Adipocyte (in vitro differentiated cells): ENCODE data around the gene C2CD4C.
"Not testable (repeated sequence)": the region's sequence is repeated elsewhere in the genome, so short reads cannot be mapped to it uniquely, and the experiment has no call there.

Experiments used
- DNase-seq: peaks from one replicate; pipeline ENCODE4 v3.0.0-alpha.2; 2015; ENCODE audit warnings: low read depth
- H3K27me3 ChIP-seq: replicated peaks from 2 replicates; pipeline ENCODE4 v1.7.0; 2013; ENCODE audit warnings: mild to moderate bottlenecking, low read length, moderate library complexity; ENCODE audit not compliant: control insufficient read depth, insufficient read depth
- H3K36me3 ChIP-seq: 2 replicates; pipeline ENCODE4 v1.7.0; 2013; ENCODE audit warnings: low read length, mild to moderate bottlenecking, moderate library complexity; ENCODE audit not compliant: control insufficient read depth, insufficient read depth, severe bottlenecking
- H3K4me1 ChIP-seq: 2 replicates; pipeline ENCODE4 v1.7.0; 2013; ENCODE audit warnings: mild to moderate bottlenecking, low read length, moderate library complexity; ENCODE audit not compliant: control insufficient read depth, insufficient read depth
- H3K4me3 ChIP-seq: 2 replicates; pipeline ENCODE4 v1.7.0; 2013; ENCODE audit warnings: mild to moderate bottlenecking, low read length, moderate library complexity
- H3K9ac ChIP-seq: 2 replicates; pipeline ENCODE4 v1.7.0; 2013; ENCODE audit warnings: mild to moderate bottlenecking, low read length, moderate library complexity
- H3K9me3 ChIP-seq: 2 replicates; pipeline ENCODE4 v1.7.0; 2013; ENCODE audit warnings: mild to moderate bottlenecking, low read length, moderate library complexity; ENCODE audit not compliant: control insufficient read depth

C2CD4C gene

GRCh38 chr19:436413-436950, 27.5 kb upstream of the C2CD4C start:
- H3K4me1 ChIP-seq, result no peaks in the 10 kb centered on the region
- no peak for DNase-seq
- no peak overlapping the region for H3K4me3 ChIP-seq
- H3K9ac ChIP-seq, result no peak overlapping the region
- H3K36me3 ChIP-seq, result no peaks in the 10 kb centered on the region
- H3K27me3 ChIP-seq, result peaks cover 10% of the 10 kb centered on the region
- no peaks in the 10 kb centered on the region for H3K9me3 ChIP-seq

GRCh38 chr19:435707-436412, 26.9 kb upstream of the C2CD4C start:
- H3K9ac ChIP-seq, result no peak overlapping the region
- H3K27me3 ChIP-seq, result peaks cover 7% of the 10 kb centered on the region
- no peaks in the 10 kb centered on the region for H3K9me3 ChIP-seq
- H3K4me3 ChIP-seq, result no peak overlapping the region
- no peaks in the 10 kb centered on the region for H3K36me3 ChIP-seq
- DNase-seq, result no peak
- no peaks in the 10 kb centered on the region for H3K4me1 ChIP-seq

GRCh38 chr19:435056-435706, 26.2 kb upstream of the C2CD4C start:
- H3K4me3 ChIP-seq, result no peak overlapping the region
- DNase-seq, result no peak

GRCh38 chr19:434152-434960, 25.4 kb upstream of the C2CD4C start:
- Histone ChIP-seq H3K36me3 (no peaks in the 10 kb centered on the region), H3K4me3 (no peak overlapping the region), H3K9me3 (no peaks in the 10 kb centered on the region), H3K27me3 (peaks cover 6% of the 10 kb centered on the region), H3K9ac (no peak overlapping the region), H3K4me1 (no peaks in the 10 kb centered on the region)
- no peak for DNase-seq

More at GRCh38 chr19:435056-435706, 26.2 kb upstream of the C2CD4C start:
- no peaks in the 10 kb centered on the region for H3K4me1 ChIP-seq
- H3K36me3 ChIP-seq, result no peaks in the 10 kb centered on the region
- H3K9ac ChIP-seq, result no peak overlapping the region
- peaks cover 6% of the 10 kb centered on the region for H3K27me3 ChIP-seq
- H3K9me3 ChIP-seq, result no peaks in the 10 kb centered on the region

GRCh38 chr19:430701-431100, 21.8 kb upstream of the C2CD4C start:
- no peak overlapping the region for H3K9ac ChIP-seq
- no peak for DNase-seq
- no peak overlapping the region for H3K4me3 ChIP-seq
- H3K9me3 ChIP-seq, result no peaks in the 10 kb centered on the region
- no peaks in the 10 kb centered on the region for H3K27me3 ChIP-seq
- no peaks in the 10 kb centered on the region for H3K4me1 ChIP-seq
- no peaks in the 10 kb centered on the region for H3K36me3 ChIP-seq

GRCh38 chr19:428149-428548, 19.2 kb upstream of the C2CD4C start:
- H3K36me3 ChIP-seq, result no peaks in the 10 kb centered on the region
- no peaks in the 10 kb centered on the region for H3K4me1 ChIP-seq
- H3K4me3 ChIP-seq, result no peak overlapping the region
- no peaks in the 10 kb centered on the region for H3K9me3 ChIP-seq
- DNase-seq, result no peak
- no peak overlapping the region for H3K9ac ChIP-seq
- no peaks in the 10 kb centered on the region for H3K27me3 ChIP-seq

GRCh38 chr19:427675-428074, 18.7 kb upstream of the C2CD4C start:
- not testable (repeated sequence) for DNase-seq, H3K9me3 ChIP-seq

GRCh38 chr19:426725-427445, 17.9 kb upstream of the C2CD4C start:
- Histone ChIP-seq H3K36me3 (no peaks in the 10 kb centered on the region), H3K9ac (no peak overlapping the region), H3K27me3 (no peaks in the 10 kb centered on the region), H3K4me3 (no peak overlapping the region), H3K9me3 (no peaks in the 10 kb centered on the region), H3K4me1 (no peaks in the 10 kb centered on the region)
- DNase-seq, result peak; percentile 20

More at GRCh38 chr19:427675-428074, 18.7 kb upstream of the C2CD4C start:
- not testable (repeated sequence) for H3K27me3 ChIP-seq, H3K4me3 ChIP-seq, H3K36me3 ChIP-seq, H3K4me1 ChIP-seq, H3K9ac ChIP-seq

GRCh38 chr19:425056-425455, 16.1 kb upstream of the C2CD4C start:
- Histone ChIP-seq H3K36me3 (no peaks in the 10 kb centered on the region), H3K9ac (no peak overlapping the region), H3K4me1 (no peaks in the 10 kb centered on the region), H3K9me3 (no peaks in the 10 kb centered on the region), H3K4me3 (no peak overlapping the region), H3K27me3 (no peaks in the 10 kb centered on the region)
- no peak for DNase-seq

GRCh38 chr19:424546-424945, 15.6 kb upstream of the C2CD4C start:
- no peak overlapping the region for H3K4me3 ChIP-seq
- H3K4me1 ChIP-seq, result no peaks in the 10 kb centered on the region
- no peaks in the 10 kb centered on the region for H3K36me3 ChIP-seq
- no peak overlapping the region for H3K9ac ChIP-seq
- no peaks in the 10 kb centered on the region for H3K27me3 ChIP-seq
- H3K9me3 ChIP-seq, result no peaks in the 10 kb centered on the region
- no peak for DNase-seq
